ENCODE data around the gene HEYL. TPM values are rescaled to one million over a fixed set of nuclear protein-coding genes. Genes with fewer than 3 reads are reported as not detected.

Gene HEYL
- total RNA-seq, 1 donor from 2014 or later = 1.1 TPM

GRCh38 chr1:39688706-39689105, 49.3 kb upstream of the HEYL start:
- Histone ChIP-seq H3K4me3 (ENCODE audit: insufficient read depth, low read depth, low read length) (no peak overlapping the region), H3K9ac (ENCODE audit: low read length) (no peak overlapping the region), H2AFZ (ENCODE audit: low read depth, low read length) (no peak overlapping the region), H4K20me1 (ENCODE audit: insufficient read depth, low read length) (peaks cover 4% of the 10 kb centered on the region), H3K79me2 (ENCODE audit: insufficient read depth, low read length) (no peaks in the 10 kb centered on the region), H3K4me1 (ENCODE audit: insufficient read depth, low read length) (peaks cover 4% of the 10 kb centered on the region), H3K4me2 (ENCODE audit: low read length) (no peak overlapping the region), H3K9me3 (ENCODE audit: insufficient read depth, low read depth, low read length) (no peaks in the 10 kb centered on the region), H3K36me3 (ENCODE audit: insufficient read depth, low read length) (no peaks in the 10 kb centered on the region), H3K27me3 (ENCODE audit: insufficient read depth, low read length) (peaks cover 83% of the 10 kb centered on the region), H3K27ac (ENCODE audit: low read depth, low read length) (no peak overlapping the region)
- FAIRE-seq (no peak), DNase-seq (ENCODE audit: low read depth) (no peak)
- TF ChIP-seq, protein P1, sequence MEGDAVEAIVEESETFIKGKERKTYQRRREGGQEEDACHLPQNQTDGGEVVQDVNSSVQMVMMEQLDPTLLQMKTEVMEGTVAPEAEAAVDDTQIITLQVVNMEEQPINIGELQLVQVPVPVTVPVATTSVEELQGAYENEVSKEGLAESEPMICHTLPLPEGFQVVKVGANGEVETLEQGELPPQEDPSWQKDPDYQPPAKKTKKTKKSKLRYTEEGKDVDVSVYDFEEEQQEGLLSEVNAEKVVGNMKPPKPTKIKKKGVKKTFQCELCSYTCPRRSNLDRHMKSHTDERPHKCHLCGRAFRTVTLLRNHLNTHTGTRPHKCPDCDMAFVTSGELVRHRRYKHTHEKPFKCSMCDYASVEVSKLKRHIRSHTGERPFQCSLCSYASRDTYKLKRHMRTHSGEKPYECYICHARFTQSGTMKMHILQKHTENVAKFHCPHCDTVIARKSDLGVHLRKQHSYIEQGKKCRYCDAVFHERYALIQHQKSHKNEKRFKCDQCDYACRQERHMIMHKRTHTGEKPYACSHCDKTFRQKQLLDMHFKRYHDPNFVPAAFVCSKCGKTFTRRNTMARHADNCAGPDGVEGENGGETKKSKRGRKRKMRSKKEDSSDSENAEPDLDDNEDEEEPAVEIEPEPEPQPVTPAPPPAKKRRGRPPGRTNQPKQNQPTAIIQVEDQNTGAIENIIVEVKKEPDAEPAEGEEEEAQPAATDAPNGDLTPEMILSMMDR (IDR thresholded peaks at IDR 0.05; ENCODE audit: insufficient read depth, low read depth, low read length) = no peak
- no peak for TF ChIP-seq EZH2 (IDR thresholded peaks at IDR 0.05; ENCODE audit: insufficient read depth, low read length)
- H3K27ac Mint-ChIP-seq (ENCODE audit: unreplicated experiment) = no peak overlapping the region
- H3K4me3 Mint-ChIP-seq (ENCODE audit: unreplicated experiment) = no peak overlapping the region
- H3K4me1 Mint-ChIP-seq (ENCODE audit: low read depth, unreplicated experiment) = peaks cover 11% of the 10 kb centered on the region
- H3K9me3 Mint-ChIP-seq (ENCODE audit: unreplicated experiment) = peaks cover 7% of the 10 kb centered on the region
- H3K27me3 Mint-ChIP-seq (ENCODE audit: low read depth, unreplicated experiment) = peaks cover 74% of the 10 kb centered on the region
- H3K36me3 Mint-ChIP-seq (ENCODE audit: low read depth, unreplicated experiment) = peaks cover 4% of the 10 kb centered on the region

GRCh38 chr1:39687243-39687642, 47.8 kb upstream of the HEYL start:
- FAIRE-seq = no peak
- Histone ChIP-seq H3K27ac (ENCODE audit: low read depth, low read length) (no peak overlapping the region), H3K79me2 (ENCODE audit: insufficient read depth, low read length) (no peaks in the 10 kb centered on the region), H4K20me1 (ENCODE audit: insufficient read depth, low read length) (no peaks in the 10 kb centered on the region), H3K27me3 (ENCODE audit: insufficient read depth, low read length) (peaks cover 80% of the 10 kb centered on the region), H3K4me2 (ENCODE audit: low read length) (no peak overlapping the region), H3K4me3 (ENCODE audit: insufficient read depth, low read depth, low read length) (no peak overlapping the region), H3K36me3 (ENCODE audit: insufficient read depth, low read length) (no peaks in the 10 kb centered on the region), H3K4me1 (ENCODE audit: insufficient read depth, low read length) (peaks cover 4% of the 10 kb centered on the region), H2AFZ (ENCODE audit: low read depth, low read length) (no peak overlapping the region), H3K9me3 (ENCODE audit: insufficient read depth, low read depth, low read length) (no peaks in the 10 kb centered on the region), H3K9ac (ENCODE audit: low read length) (no peak overlapping the region)
- DNase-seq (ENCODE audit: low read depth) = no peak
- Mint-ChIP-seq H3K4me1 (ENCODE audit: low read depth, unreplicated experiment) (peaks cover 11% of the 10 kb centered on the region), H3K27me3 (ENCODE audit: low read depth, unreplicated experiment) (peaks cover 78% of the 10 kb centered on the region), H3K36me3 (ENCODE audit: low read depth, unreplicated experiment) (peaks cover 6% of the 10 kb centered on the region), H3K9me3 (ENCODE audit: unreplicated experiment) (peaks cover 9% of the 10 kb centered on the region), H3K4me3 (ENCODE audit: unreplicated experiment) (no peak overlapping the region), H3K27ac (ENCODE audit: unreplicated experiment) (peak overlapping the region; percentile 66)
- TF ChIP-seq, protein P1 (IDR thresholded peaks at IDR 0.05; ENCODE audit: insufficient read depth, low read depth, low read length) = no peak
- no peak for TF ChIP-seq EZH2 (IDR thresholded peaks at IDR 0.05; ENCODE audit: insufficient read depth, low read length)

GRCh38 chr1:39685071-39685470, 45.6 kb upstream of the HEYL start:
- peaks cover 6% of the 10 kb centered on the region for H3K36me3 Mint-ChIP-seq (ENCODE audit: low read depth, unreplicated experiment)
- H3K36me3 ChIP-seq (ENCODE audit: insufficient read depth, low read length) = no peaks in the 10 kb centered on the region
- H3K9ac ChIP-seq (ENCODE audit: low read length) = no peak overlapping the region
- TF ChIP-seq, protein P1 (IDR thresholded peaks at IDR 0.05; ENCODE audit: insufficient read depth, low read depth, low read length) = no peak
- TF ChIP-seq EZH2 (IDR thresholded peaks at IDR 0.05; ENCODE audit: insufficient read depth, low read length) = no peak
- H2AFZ ChIP-seq (ENCODE audit: low read depth, low read length) = no peak overlapping the region
- no peaks in the 10 kb centered on the region for H3K79me2 ChIP-seq (ENCODE audit: insufficient read depth, low read length)
- peaks cover 9% of the 10 kb centered on the region for H3K9me3 Mint-ChIP-seq (ENCODE audit: unreplicated experiment)
- H3K9me3 ChIP-seq (ENCODE audit: insufficient read depth, low read depth, low read length) = no peaks in the 10 kb centered on the region
- peaks cover 87% of the 10 kb centered on the region for H3K27me3 Mint-ChIP-seq (ENCODE audit: low read depth, unreplicated experiment)
- H3K4me3 ChIP-seq (ENCODE audit: insufficient read depth, low read depth, low read length) = no peak overlapping the region
- H3K27me3 ChIP-seq (ENCODE audit: insufficient read depth, low read length) = peaks cover 80% of the 10 kb centered on the region
- no peak for FAIRE-seq
- no peak for DNase-seq (ENCODE audit: low read depth)
- H3K4me2 ChIP-seq (ENCODE audit: low read length) = no peak overlapping the region
- H3K4me1 ChIP-seq (ENCODE audit: insufficient read depth, low read length) = no peaks in the 10 kb centered on the region
- H3K27ac ChIP-seq (ENCODE audit: low read depth, low read length) = no peak overlapping the region
- no peaks in the 10 kb centered on the region for H4K20me1 ChIP-seq (ENCODE audit: insufficient read depth, low read length)
- peak overlapping the region; percentile 77 for H3K27ac Mint-ChIP-seq (ENCODE audit: unreplicated experiment)
- no peak overlapping the region for H3K4me3 Mint-ChIP-seq (ENCODE audit: unreplicated experiment)
- H3K4me1 Mint-ChIP-seq (ENCODE audit: low read depth, unreplicated experiment) = peaks cover 11% of the 10 kb centered on the region
